Right lobe of liver (tissue), 6 donors: ENCODE results near the gene TSPAN11. TPM values are rescaled to one million over a fixed set of nuclear protein-coding genes. Genes with fewer than 3 reads are reported as not detected.

Source experiments
- ATAC-seq, 4 donors: fragments of 200-7000 bp; cut with Tn5 transposase; one replicate each; pipeline ENCODE4 v1.9.1; 2020; ENCODE audit warnings: mild to moderate bottlenecking in 4 of 4, moderate library complexity in 4 of 4
- DNase-seq, 3 donors: peaks; one replicate each; pipeline ENCODE4 v3.0.0-alpha.2; 2020
- H3K27ac ChIP-seq, 3 donors: fragments of 200-600 bp; one replicate each; pipeline ENCODE4 v1.8.0; 2022
- H3K27me3 ChIP-seq, 2 donors: fragments of 200-600 bp; one replicate each; pipeline ENCODE4 v1.8.0; 2022
- H3K36me3 ChIP-seq, 4 donors: fragments of 200-600 bp; sonication (generic) in 1 of 4; one replicate each; pipeline versions ENCODE4 v1.5.1 to v1.8.0; 2017 to 2022; ENCODE audit warnings: control low read depth in 1 of 4
- H3K4me1 ChIP-seq, 4 donors: fragments of 200-600 bp; sonication (generic) in 1 of 4; one replicate each; pipeline versions ENCODE4 v1.5.1 to v1.8.0; 2017 to 2022; ENCODE audit warnings: control low read depth in 1 of 4
- H3K4me3 ChIP-seq, 3 donors: fragments of 200-600 bp; one replicate each; pipeline ENCODE4 v1.8.0; 2022
- H3K9me3 ChIP-seq, 4 donors: fragments of 200-600 bp; sonication (generic) in 1 of 4; one replicate each; pipeline versions ENCODE4 v1.5.1 to v1.8.0; 2017 to 2022; ENCODE audit warnings: control low read depth in 1 of 4
- POLR2A ChIP-seq: fragments of 450-650 bp; IDR thresholded peaks from one replicate; pipeline ENCODE4 v1.6.1; 2017; ENCODE audit warnings: antibody characterized with exemption, mild to moderate bottlenecking
- WGBS: methylation state at CpG from one replicate; pipeline ENCODE4 v1.1.6; 2018; ENCODE audit warnings: low coverage, low lambda C conversion rate; ENCODE audit not compliant: insufficient coverage; ENCODE audit errors: missing lambda C conversion rate; 5-methylcytosine and 5-hydroxymethylcytosine counted together
- intact Hi-C, 2 donors: fragments of 100-400 bp; cut with DNase I; formaldehyde crosslinking; loops; one replicate each; pipeline versions ENCODE4 v1.11.2 to v1.14.1; 2022
- total RNA-seq, 6 experiments: library from RNA; depleted of rRNA in 2 of 6; stranded (reverse); fragments of >200 nt in 2 of 6; fragmentation: NEBNext Ultra II Directional in 3 of 6; extraction: Animal tissue kit (Norgen Biotek cat#: 25700) in 3 of 6; gene quantifications; one replicate each; pipeline versions ENCODE4 v1.1.0 to v1.2.4, GENCODE V29; 2016 to 2023
- TF ChIP-seq, protein P1 (sequence below), 4 donors: fragments of 200-600 bp in 3 of 4; fragments of 450-650 bp in 1 of 4; IDR thresholded peaks; one replicate each; pipeline versions ENCODE4 v1.5.1 to v1.8.0; 2016 to 2022; ENCODE audit warnings: antibody characterized with exemption in 4 of 4, mild to moderate bottlenecking in 2 of 4
- donor health status: DM: no; HTN: yes; CAD: no.
- donor health status: DM: no; HTN: no; CAD: no.
- donor health status: DM: no; HTN: no; CAD: no.
- donor health status: DM: no; HTN: yes; CAD: no.
- donor health status: DM: no; HTN: yes; CAD: no.

TSPAN11 gene
- total RNA-seq, 6 experiments from 2014 or later, result 0.31 to 1.00 (median 0.60) TPM

DNA sequence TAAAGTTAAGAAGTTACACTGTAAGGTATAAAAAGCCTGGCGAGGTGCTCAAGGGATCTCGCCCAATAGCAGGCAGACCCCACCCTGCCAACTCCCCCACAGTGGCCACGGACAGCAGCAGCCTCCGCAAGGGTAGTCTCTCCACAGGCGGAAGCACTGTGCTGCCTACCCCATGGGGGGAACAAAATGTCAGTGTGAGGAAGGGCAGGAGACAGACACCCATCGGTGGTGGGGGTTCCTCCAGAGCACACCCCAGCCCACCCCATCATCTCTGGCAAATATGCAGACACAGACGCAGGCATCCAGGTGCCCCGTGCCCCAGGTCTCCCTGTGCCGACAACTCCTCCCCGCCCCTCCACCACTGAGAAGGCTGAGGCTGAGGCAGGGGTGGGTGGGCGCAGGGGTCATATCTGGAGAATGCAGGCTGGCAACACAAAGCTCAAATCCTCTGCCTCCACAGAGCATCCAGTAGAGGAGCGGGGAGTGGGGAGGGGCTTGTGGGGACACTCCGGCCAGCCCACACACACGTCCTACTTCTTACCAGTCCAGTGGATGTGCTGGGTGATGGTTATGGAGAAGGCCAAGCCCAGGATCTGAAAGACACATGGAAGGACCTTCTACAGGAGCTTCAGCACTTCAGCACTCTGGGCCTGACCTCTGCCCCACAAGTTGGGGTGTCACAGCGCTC is 78.9 kb downstream of the TSPAN11 start:
- Histone ChIP-seq H3K27ac (no peak overlapping the region), H3K27me3 (no peaks in the 10 kb centered on the region), H3K36me3 (no peaks in the 10 kb centered on the region), H3K4me3 (no peak overlapping the region), H3K4me1 (no peaks in the 10 kb centered on the region), H3K9me3 (no peaks in the 10 kb centered on the region)
- intact Hi-C loops, result no loop called here
- DNase-seq, result peak in 1 of 3 donors; percentile 28
- ATAC-seq, result no peak
- TF ChIP-seq, protein P1, sequence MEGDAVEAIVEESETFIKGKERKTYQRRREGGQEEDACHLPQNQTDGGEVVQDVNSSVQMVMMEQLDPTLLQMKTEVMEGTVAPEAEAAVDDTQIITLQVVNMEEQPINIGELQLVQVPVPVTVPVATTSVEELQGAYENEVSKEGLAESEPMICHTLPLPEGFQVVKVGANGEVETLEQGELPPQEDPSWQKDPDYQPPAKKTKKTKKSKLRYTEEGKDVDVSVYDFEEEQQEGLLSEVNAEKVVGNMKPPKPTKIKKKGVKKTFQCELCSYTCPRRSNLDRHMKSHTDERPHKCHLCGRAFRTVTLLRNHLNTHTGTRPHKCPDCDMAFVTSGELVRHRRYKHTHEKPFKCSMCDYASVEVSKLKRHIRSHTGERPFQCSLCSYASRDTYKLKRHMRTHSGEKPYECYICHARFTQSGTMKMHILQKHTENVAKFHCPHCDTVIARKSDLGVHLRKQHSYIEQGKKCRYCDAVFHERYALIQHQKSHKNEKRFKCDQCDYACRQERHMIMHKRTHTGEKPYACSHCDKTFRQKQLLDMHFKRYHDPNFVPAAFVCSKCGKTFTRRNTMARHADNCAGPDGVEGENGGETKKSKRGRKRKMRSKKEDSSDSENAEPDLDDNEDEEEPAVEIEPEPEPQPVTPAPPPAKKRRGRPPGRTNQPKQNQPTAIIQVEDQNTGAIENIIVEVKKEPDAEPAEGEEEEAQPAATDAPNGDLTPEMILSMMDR (IDR thresholded peaks at IDR 0.05), result no peak
- no peak for TF ChIP-seq POLR2A
- 95% methylated on average over 7 of the region's 15 CpGs for WGBS

DNA sequence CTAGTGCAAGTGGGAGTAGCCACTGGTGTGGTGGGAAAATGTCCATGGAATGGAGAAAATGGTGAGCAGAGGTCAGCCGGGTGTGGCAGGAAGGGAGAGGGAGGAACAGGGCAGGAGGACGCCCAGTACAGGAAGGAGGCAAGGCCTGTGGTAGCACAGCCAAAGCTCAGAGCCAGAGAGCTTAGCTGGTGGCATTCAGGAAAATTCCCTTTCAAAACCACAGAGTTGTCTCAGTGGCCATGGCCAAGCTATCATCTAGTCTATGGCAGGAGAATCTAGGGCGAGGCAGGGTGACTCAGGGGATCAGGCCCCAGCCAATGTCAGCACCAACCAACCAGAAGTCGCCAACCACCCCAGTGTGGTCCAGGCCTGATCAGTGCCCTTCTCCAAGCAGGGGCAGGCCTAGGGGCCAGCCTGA is 79.4 kb downstream of the TSPAN11 start:
- Histone ChIP-seq H3K4me3 (no peak overlapping the region), H3K9me3 (no peaks in the 10 kb centered on the region), H3K27me3 (no peaks in the 10 kb centered on the region), H3K27ac (no peak overlapping the region), H3K4me1 (no peaks in the 10 kb centered on the region), H3K36me3 (no peaks in the 10 kb centered on the region)
- intact Hi-C loops, result no loop called here
- DNase-seq (peak in 1 of 3 donors; percentile 40), ATAC-seq (no peak)
- TF ChIP-seq, protein P1 (IDR thresholded peaks at IDR 0.05), result no peak
- no peak for TF ChIP-seq POLR2A
- WGBS, result 60% methylated on average over 2 of the region's 4 CpGs

GRCh38 chr12:31006416-31007152 is 80.0 kb downstream of the TSPAN11 start:
- H3K36me3 ChIP-seq, result no peaks in the 10 kb centered on the region
- no peaks in the 10 kb centered on the region for H3K27me3 ChIP-seq
- H3K4me1 ChIP-seq, result no peaks in the 10 kb centered on the region
- no peak overlapping the region for H3K4me3 ChIP-seq
- intact Hi-C loops, result no loop called here
- no peak overlapping the region for H3K27ac ChIP-seq
- TF ChIP-seq, protein P1 (IDR thresholded peaks at IDR 0.05), result no peak
- no peak for TF ChIP-seq POLR2A
- ATAC-seq (no peak), DNase-seq (no peak)
- no peaks in the 10 kb centered on the region for H3K9me3 ChIP-seq
- WGBS, result 67% methylated on average over 5 of the region's 9 CpGs

GRCh38 chr12:31007153-31007495 is 80.6 kb downstream of the TSPAN11 start:
- WGBS, result 82% methylated on average over 3 of the region's 3 CpGs
- no peaks in the 10 kb centered on the region for H3K4me1 ChIP-seq
- H3K27me3 ChIP-seq, result no peaks in the 10 kb centered on the region
- no peak for ATAC-seq
- intact Hi-C loops, result no loop called here
- no peak for DNase-seq
- TF ChIP-seq POLR2A, result no peak
- TF ChIP-seq, protein P1 (IDR thresholded peaks at IDR 0.05), result no peak
- H3K36me3 ChIP-seq, result no peaks in the 10 kb centered on the region
- no peak overlapping the region for H3K27ac ChIP-seq
- H3K4me3 ChIP-seq, result no peak overlapping the region
- no peaks in the 10 kb centered on the region for H3K9me3 ChIP-seq
